Stimulated activated CD8-positive, alpha-beta memory T cell treated with anti-CD3 and anti-CD28 coated beads, Interleukin-7, amount 100 ng/mL, for 4 hours (primary cell): ENCODE results near the gene VMP1.

ENCODE experiments used
- DNase-seq, 2 donors: peaks; one replicate each; pipeline ENCODE4 v3.0.0-alpha.2; 2020; ENCODE audit warnings: low read depth in 2 of 2

Gene VMP1

DNA sequence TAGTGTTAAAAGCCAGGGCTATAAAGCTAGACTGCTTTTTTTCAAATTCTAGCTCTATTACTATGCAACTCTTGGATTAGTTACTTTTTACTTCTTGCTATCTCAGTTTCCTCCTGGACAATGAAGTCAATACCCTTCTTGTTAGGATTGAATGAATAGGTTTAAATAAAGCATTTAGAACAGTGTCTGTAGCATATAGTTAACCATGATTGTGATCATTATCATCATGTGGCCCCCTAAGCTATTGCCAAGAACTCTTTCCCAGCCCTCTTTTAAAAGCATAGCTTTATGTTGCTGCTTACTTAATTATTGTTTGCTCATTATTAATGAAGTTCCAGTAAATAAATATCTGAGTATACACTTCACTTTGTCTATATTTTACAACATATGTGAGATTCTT lies 4.5 kb downstream of the VMP1 start:
- no peak for DNase-seq

DNA sequence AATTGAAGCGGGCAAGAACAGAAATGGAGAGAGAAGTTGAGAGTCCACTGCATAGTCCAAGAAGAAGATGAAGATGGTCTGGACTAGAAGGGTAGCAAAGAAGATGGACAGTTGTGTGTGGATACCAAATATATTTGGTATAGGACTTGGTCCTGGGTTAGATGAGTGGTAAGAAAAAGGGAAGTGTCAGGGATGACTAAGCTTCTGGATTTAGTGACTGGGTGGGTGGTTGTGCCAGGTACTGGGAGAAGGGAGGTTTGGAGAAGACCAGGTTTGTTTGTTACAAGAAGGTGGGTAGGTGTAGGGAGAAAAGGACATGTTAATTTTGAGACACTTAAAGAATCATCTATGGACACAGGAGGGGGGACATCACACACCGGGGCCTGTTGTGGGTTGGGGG lies 5.4 kb downstream of the VMP1 start:
- DNase-seq, result no peak

DNA sequence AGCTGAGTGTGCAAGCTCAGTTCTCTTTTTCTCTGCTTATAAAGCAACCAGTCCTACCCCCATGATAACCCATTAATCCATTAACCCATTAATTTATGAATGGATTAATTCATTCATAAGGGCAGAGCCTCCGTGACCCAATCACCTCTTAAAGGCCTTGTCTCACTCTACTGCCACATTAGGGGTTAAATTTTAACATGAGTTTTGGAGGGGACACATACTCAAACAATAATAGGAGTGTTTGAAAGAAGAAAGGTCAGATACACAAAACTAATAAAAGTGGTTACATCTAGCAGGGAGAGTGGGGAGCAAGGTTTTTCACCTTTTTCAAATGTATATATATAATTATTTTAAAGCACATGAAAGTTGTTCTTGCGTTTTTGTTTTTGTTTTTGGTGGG lies 6.8 kb downstream of the VMP1 start:
- no peak for DNase-seq

DNA sequence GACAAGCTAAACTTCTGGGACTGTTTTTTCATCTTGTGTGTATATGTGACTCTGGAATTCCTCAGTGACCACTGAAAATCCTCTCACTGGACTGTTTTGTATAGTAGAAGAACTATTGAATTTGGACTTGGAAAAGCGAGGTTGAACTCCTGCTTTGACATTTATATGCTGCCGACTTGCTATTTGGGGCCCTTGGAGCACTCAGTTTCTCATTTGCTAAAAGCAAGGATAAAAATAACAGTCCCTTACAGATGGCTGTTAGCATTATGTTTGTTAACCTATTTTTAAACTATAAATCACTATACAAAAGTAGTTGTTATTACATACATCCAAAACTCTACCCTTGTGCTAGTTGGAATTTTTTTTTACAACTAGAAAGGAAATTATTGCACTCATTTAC lies 9.0 kb downstream of the VMP1 start:
- DNase-seq, result no peak

DNA sequence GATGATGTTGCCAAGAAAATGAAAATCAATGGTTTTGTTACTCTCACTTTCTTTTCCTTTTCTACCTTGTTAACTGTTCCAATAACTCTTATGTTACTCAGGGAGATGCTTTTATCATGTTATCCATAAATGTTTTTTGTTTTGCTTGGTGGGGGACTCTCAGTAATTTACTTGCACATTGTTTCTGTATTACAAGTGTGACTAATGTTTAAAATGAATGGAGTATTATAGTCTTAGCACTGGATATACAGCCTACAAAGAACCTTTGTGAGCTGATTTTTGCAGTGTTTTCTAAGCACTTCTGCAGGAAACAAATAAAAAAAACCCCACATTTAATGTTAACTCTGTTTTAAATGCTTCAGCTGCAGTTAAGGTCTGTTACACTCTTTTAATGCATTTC lies 12.1 kb downstream of the VMP1 start:
- DNase-seq, result no peak

DNA sequence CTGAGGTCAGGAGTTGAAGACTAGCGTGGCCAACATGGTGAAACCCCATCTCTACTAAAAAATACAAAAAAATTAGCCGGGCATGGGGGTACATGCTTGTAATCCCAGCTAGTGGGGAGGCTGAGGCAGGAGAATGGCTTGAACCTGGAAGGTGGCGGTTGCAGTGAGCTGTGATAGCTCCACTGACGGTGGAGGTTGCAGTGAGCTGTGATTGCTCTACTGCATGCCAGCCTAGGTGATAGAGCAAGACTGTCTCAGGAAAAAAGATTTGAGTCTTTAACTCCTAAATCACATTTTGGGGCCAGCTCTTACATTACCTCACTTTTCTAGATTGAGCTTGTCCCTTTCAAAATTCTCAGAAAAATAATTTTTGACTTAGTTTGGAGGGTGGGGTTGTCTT lies 15.2 kb downstream of the VMP1 start:
- no peak for DNase-seq

DNA sequence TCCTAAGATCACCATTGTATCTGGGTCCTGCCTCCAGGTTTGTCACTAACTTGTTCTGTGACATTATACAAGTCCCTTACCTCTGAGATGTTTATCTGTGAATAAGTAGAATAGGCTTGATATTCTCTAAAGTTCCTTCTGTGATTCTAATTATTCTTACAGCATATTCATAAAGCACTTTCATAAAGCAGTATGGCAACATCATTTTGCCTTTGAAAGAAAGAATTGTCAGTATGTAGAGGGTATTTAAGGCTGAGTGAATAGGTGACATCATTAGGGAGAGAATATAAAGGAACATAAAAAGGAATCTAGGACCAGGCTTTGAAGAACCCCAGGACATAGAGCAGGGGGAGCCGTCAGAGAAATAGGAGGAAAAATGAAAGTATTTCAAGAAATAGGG lies 15.6 kb downstream of the VMP1 start:
- no peak for DNase-seq

DNA sequence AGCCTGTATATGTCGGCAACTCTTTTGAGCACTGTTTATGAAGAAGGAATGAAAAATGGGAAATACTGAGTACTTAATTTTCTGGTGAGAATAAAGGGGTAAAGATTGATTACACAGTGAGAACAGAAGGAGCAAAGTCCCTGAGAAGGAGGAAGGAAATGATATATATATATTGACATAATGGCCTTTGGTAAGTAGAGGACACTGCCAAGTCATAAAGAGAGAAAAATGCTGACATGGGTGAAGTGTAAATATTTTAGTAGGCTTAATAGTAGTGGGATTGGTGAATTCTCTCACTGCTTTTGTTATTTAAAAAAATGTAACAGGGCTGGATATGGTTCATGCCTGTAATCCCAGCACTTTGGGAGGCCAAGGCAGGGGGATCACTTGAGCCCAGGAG lies 16.2 kb downstream of the VMP1 start:
- no peak for DNase-seq

DNA sequence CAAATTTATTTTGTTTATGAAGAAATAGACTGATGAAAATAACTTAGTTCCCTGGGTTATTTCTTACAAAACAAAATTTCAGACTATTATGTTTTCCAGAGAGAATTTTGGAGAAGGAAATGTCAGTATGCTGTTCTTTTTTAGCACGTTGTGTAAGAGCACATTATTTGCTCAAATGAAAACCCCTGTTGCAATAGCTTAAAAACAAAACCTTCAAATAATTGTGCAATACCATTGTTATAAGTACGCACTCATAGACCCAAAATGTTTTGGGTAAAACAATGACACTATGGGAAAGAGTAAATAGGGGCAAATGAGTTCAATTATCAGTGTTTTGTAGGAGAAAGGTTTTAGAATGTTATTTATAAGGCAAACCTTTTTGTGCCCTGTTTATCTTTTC lies 18.2 kb downstream of the VMP1 start:
- no peak for DNase-seq

DNA sequence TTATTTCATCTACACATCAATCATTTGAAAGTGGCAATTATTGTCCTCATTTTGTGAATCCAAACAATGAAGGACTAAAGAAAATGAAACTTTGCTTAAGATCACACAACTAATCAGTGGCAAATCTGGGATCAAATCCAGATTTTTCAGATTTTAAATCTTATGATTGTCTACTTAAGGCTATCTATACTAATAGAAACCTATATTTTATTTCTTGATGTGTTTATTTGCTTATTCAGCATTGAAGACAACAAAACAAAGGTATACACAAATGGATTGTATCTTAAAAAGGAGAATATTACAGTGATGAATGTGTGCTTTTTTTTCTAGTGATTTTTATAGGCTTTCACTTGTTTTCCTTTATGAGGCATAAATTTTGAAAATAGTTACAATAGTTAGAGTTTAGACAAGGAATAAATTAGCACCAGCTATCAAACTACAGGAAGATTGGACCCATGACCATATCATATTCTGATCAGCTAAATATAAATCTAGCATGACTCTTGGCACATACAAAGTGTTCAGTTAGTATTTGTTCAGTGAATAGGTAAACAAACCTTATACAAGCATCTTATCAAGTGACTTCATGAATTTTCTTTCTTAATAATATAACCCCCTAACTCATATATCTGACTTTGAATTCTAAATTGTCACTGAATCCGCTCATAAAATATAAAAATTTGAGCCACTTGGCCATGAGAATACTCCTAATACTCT lies 20.5 kb downstream of the VMP1 start:
- no peak for DNase-seq

DNA sequence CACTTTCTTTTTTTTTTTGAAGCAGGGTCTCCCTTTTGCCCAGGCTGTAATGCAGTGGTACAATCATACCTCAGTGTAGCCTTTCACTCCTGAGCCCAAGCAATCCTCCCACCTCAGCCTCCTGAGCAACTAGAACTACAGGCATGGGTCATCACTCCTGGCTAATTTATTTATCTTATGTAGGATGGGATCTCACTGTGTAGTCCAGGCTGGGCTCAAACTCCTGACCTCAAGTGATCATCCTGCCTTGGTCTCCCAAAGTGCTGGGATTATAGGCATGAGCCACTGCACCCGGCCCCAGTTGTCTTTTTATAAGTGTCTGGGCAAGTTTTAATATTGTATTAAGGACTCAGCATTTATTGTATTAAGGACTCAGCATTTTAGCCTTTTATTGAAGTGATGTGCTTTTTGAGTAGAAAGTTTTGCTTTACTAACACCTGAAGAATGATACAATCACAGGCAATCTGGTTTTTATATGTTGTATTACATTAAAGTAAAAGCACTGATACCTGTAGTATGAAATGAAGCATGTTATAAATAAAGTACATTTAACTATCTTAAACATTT lies 22.9 kb downstream of the VMP1 start:
- DNase-seq, result no peak

DNA sequence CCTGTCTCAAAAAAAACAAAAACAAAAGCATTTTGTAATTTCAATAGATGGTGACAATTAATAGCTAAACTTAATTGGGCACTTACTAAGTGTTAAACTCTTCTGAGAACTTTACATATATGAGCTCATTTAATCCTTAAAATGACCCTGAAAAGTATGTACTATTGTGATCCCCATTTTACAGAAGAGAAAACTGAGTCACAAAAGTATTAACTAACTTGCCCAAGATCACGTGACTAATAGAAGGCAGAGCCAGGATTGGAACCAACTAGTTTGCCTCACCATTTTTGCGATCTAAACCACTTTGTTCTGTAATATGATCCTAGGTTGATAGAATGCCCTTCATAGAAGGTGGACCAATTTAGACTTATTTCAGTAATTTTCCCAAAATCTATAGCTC lies 26.2 kb downstream of the VMP1 start:
- no peak for DNase-seq

DNA sequence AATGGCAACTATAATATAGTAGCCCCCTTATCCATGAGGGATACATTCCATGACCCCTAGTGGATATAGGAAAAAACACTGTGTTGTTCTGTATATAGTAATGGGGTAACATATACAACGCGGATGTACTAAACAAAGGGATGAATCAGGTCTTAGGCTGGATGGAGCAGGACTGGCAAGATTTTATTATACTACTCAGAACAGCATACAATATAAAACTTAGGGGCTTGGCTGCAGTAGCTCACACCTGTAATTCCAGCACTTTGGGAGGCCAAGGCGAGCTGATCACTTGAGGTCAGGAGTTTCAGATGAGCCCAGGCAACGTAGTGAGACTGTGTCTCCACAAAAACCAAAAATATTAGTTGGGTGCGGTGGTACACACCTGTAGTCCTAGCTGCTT lies 26.8 kb downstream of the VMP1 start:
- no peak for DNase-seq

DNA sequence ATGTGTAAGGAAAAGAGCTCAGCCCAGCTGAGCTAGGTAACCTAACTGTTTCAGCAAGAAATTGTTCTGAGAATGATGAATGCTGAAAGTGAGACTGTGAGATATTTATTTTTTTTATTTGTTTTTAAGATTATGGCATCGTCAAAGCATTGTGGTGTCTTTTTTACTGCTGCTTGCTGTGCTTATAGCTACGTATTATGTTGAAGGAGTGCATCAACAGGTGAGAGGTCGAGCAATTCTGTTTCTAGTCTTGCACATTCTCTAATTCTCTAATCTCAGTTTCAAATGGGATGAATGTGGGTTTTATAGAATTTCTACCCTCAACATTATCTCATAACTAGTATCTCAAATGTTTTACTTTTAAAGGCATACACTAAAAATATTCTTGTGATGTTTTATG lies 29.9 kb downstream of the VMP1 start:
- no peak for DNase-seq

DNA sequence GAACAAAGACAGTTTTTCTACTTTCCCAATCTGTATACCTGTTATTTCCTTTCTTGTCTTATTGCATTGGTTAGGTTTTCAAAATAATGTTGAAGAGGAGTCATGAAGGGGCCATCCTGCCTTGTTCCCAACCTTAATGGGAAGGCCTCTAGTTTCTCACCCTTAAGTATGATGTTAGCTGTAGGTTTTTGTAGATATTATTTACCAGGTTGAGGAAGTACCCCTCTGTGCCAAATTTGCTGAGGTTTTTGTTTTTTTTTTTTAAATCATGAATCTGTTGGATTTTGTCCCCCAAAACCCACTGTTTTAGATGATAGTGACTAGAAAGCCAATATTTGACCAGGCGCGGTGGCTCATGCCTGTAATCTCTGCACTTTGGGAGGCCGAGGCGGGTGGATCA lies 36.4 kb downstream of the VMP1 start:
- DNase-seq, result no peak

DNA sequence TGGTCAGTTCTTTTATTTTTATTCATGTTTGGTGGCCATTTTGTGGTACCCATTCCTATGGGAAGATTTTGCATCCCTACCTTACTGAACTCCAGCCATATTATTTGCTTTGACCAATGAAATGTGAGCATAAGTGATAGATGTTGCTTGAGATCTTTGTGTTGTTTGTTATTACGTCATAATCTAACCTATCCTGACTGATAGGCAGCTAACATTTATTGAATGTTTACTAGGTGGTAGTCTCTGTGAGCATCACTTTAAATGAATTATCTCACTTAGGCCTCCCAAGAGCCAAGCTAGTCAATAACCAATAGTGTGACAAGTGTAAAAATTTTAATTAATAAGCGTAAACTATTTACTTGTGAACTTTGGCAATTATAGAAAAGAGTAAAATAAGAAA lies 37.6 kb downstream of the VMP1 start:
- DNase-seq, result no peak

DNA sequence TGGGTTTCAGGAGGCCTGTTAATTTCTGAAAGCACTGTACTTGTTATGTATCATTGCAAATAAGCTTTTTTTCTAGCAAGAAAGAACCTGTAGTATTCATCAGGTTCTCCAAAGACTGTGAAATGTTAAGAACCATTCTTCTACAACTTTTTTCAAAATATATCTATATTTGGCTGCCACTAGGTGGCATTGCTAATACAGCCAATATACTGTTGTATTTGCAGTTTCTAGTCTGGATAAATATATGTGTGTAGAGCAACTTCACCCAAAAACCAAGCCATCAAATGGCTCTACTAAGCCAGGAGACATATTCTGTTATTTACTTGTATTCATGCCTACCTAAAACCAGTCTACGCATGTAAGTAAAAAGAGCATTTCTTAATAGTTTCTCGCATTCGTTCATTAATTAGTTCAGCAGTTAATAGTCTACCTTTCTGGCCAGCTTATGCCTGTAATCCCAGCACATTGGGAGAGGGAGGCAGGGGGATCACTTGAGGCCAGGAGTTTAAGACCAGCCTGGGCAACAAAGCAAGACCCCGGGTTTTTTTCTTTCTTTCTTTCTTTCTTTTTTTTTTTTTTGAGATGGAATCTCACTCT lies 39.5 kb downstream of the VMP1 start:
- no peak for DNase-seq

DNA sequence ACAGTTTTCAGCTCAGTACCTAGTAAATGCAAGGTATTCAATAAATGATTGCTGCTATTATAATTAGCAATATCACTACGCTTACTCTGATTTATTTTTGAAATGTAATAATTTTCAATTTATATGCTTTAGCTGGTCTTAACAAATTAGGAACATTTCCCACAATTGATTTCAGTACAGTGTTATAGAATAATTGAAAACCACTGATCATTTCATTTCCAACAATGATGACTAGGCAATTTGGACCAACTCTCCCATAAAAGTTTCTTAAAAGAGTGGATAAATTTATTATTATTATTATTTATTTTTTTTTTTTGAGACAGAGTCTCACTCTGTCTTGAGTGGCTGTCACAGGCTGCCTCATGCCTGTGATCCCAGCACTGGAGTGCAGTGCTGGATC lies 41.1 kb downstream of the VMP1 start:
- DNase-seq, result no peak

DNA sequence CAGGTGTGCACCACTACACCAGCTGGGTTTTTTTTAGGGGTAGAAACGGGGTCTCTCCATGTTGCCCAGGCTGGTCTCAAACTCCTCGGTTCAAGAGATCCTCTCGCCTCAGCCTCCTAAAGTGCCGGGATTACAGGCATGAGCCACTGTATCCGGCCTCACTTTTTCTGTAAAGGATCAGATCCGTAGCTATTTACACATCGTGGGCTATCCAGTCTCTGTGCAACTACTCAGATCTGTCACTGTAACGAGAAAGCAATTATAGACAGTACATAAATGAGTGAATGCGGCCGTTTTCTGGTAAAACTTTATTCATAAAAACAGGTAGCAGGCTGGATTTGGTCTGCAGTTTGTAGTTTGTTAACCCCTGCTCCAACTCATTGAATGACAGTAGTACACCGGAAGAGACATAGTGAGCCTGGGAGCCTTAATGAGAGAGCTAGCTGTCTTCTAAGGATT lies 44.5 kb downstream of the VMP1 start:
- DNase-seq, result no peak

DNA sequence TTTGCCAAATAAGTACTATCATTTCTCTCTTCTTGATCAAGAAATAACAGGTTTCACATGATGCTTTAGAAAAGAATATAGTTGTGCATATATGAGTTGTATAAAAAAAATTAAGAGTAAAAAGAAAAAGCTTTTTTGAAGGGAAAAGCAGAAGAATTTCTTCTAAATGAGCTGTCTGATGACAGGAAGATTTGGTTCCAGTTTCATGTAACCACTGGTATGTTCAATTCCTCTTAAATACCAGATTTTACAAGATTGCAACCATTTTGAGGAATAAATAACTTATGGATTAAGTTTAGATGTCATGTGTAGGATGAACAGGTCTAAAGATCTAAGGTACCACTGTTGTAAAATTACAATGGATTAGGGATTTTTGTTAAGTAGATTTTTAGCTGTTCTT lies 45.0 kb downstream of the VMP1 start:
- no peak for DNase-seq

DNA sequence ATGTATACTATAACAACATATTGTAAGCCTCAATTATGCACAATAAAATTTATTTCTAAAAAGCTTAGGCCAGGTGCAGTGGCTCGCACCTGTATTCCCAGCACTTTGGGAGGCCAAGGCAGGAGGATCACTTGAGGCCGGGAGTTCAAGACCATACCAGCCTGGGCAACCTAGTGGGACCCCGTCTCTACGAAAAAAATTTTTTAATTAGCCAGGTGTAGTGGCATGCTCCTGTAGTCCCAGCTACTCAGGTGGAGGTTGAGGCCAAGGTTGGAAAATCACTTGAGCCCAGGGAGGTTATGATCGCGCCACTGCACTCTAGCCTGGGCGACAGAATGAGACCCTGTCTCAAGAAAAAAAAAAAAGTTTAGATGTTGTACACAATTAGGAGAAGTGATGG lies 45.5 kb downstream of the VMP1 start:
- no peak for DNase-seq

DNA sequence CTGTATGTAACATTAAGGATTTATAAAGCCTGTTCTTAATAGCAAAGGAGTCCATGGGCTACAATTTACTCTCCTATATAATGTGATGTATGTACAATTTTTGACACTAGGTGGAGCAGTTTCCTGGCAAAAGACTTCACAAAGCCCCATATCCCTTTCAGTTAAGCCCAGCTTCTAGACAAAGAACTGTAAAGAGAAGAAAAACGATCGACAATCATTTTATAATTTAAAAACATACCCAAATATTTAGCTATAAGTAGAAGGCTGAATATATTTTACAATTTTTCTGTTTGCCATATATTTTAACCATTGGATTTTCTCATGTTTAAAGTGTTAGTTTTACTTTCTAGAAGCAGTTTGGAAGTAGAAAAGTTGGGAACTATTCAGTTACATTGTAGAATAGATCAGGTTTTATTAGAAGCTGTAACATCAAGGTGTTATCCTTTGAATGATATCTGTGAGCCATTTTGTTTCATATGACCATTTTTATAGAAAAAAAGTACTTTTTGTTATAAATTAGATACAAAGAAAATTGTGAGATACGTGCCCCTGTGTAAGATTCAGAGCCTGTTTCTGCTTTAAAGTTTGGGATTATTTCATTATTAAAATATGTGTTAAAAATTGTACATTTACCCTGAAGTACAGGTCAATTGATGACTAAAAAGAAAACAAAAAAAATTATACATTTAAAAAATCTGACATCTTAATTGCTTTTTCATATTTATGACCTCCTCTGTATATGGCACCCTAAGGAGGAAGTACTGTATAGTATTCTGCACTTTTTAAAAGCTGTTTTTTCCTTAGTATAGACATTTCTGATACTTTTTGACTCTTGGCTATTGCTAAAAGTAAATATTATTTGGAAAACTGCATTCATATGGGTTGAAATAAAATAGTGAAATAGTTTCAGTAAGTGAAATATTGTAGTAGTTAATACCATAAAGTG lies 46.3 kb downstream of the VMP1 start:
- no peak for DNase-seq

DNA sequence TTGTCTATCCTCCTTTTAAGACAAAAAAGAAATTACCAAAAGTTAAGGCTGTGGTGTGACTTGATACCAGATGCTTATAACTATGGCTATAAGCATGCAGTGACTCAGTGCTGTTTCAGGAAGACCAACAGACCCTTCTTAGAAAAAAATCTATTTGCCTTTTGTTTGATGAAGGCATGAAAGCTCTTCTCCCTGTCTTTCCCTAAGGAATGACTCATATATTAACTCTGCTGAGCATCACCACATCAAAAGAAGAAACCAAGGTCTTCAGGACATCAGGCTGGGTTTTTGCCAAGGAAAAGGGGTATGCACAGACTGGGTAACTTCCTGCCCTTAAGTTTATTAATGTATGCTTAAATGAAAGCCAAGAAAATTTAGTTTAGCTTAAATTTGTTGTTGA lies 47.1 kb downstream of the VMP1 start:
- peak; percentile 7 to 13 for DNase-seq
